SK-N-SH (cell line): ENCODE measurements around the gene HTRA3. TPM values are rescaled to one million over a fixed set of nuclear protein-coding genes. Genes with fewer than 3 reads are reported as not detected.

Experiments
- CTCF ChIA-PET: fragments of 300-600, 350-600 bp; formaldehyde crosslinking; extraction: SDS; loops from one replicate; lab custom pipeline; 2021; lab: Yijun Ruan, JAX
- POLR2A ChIA-PET: fragments of 350-600 bp; sonication (Branson Sonifier 250); formaldehyde crosslinking; extraction: SDS; loops from one replicate; lab custom pipeline; 2020; ENCODE audit warnings: antibody characterized with exemption, inconsistent platforms; lab: Yijun Ruan, JAX
- DNase-seq: peaks from one replicate; pipeline ENCODE4 v3.0.0; 2012
- H2AFZ ChIP-seq: fragments of 200-600 bp; sonication (generic); 2 replicates; pipeline ENCODE4 v1.8.1; 2016; ENCODE audit warnings: antibody characterized with exemption, mild to moderate bottlenecking, low read depth
- H3F3A ChIP-seq: fragments of 200-600 bp; sonication (generic); replicated peaks from 2 replicates; pipeline ENCODE3; 2016; ENCODE audit warnings: antibody characterized with exemption, mild to moderate bottlenecking; ENCODE audit not compliant: insufficient read depth
- H3K27ac ChIP-seq, 2 experiments: fragments of 200-500 bp in 1 of 2; fragments of 200-600 bp in 1 of 2; sonication (Bioruptor generic) in 1 of 2; sonication (generic), shearing (Covaris generic) in 1 of 2; 2 replicates each; pipeline versions ENCODE4 v1.5.1 to v1.6.1; 2014 to 2016; ENCODE audit warnings: low read depth in 2 of 2, inconsistent platforms in 1 of 2, low read length in 1 of 2, mild to moderate bottlenecking in 1 of 2, mixed read lengths in 1 of 2
- H3K27me3 ChIP-seq: fragments of 200-600 bp; sonication (generic), shearing (Covaris generic); 2 replicates; pipeline ENCODE4 v1.6.1; 2016; ENCODE audit warnings: mixed run types; ENCODE audit not compliant: insufficient read depth
- H3K36me3 ChIP-seq, 2 experiments: fragments of 200-500 bp in 1 of 2; fragments of 200-600 bp in 1 of 2; sonication (Bioruptor generic) in 1 of 2; sonication (generic) in 1 of 2; replicated peaks in 1 of 2; 2 replicates each; pipeline versions ENCODE3 to v1.5.1; 2014 to 2016; ENCODE audit warnings: low read length in 1 of 2, mild to moderate bottlenecking in 1 of 2; ENCODE audit not compliant: insufficient read depth in 2 of 2, control insufficient read depth in 1 of 2
- H3K4me1 ChIP-seq, 2 experiments: fragments of 200-500 bp in 1 of 2; fragments of 200-600 bp in 1 of 2; sonication (Bioruptor generic) in 1 of 2; sonication (generic), shearing (Covaris generic) in 1 of 2; 2 replicates each; pipeline versions ENCODE4 v1.5.1 to v1.6.1; 2014 to 2016; ENCODE audit warnings: low read depth in 1 of 2, low read length in 1 of 2, mixed run types in 1 of 2; ENCODE audit not compliant: insufficient read depth in 2 of 2, control insufficient read depth in 1 of 2
- H3K4me2 ChIP-seq: fragments of 200-600 bp; sonication (generic), shearing (Covaris generic); 2 replicates; pipeline ENCODE4 v1.6.1; 2017; ENCODE audit warnings: mixed run types
- H3K4me3 ChIP-seq, 2 experiments: fragments of 200-500 bp in 1 of 2; fragments of 200-600 bp in 1 of 2; sonication (Bioruptor generic) in 1 of 2; sonication (generic), shearing (Covaris generic) in 1 of 2; 2 replicates each; pipeline versions ENCODE4 v1.5.1 to v1.8.1; 2014 to 2016; ENCODE audit warnings: low read depth in 2 of 2, inconsistent platforms in 1 of 2, low read length in 1 of 2, mild to moderate bottlenecking in 1 of 2, mixed read lengths in 1 of 2, moderate library complexity in 1 of 2
- H3K79me2 ChIP-seq: fragments of 200-600 bp; sonication (generic); 2 replicates; pipeline ENCODE4 v1.8.1; 2017; ENCODE audit warnings: mild to moderate bottlenecking; ENCODE audit not compliant: insufficient read depth
- H3K9ac ChIP-seq: fragments of 200-600 bp; sonication (generic); 2 replicates; pipeline ENCODE4 v1.6.1; 2017; ENCODE audit warnings: mixed run types
- H3K9me2 ChIP-seq: fragments of 200-600 bp; sonication (generic); 2 replicates; pipeline ENCODE4 v1.6.1; 2017; ENCODE audit warnings: mixed run types
- H3K9me3 ChIP-seq: fragments of 200-600 bp; sonication (generic); 2 replicates; pipeline ENCODE4 v1.6.1; 2017; ENCODE audit warnings: mixed run types, mild to moderate bottlenecking, moderate library complexity
- H4K20me1 ChIP-seq: fragments of 200-600 bp; sonication (generic); 2 replicates; pipeline ENCODE4 v1.6.1; 2017; ENCODE audit warnings: mild to moderate bottlenecking, mixed run types; ENCODE audit not compliant: insufficient read depth
- CHD2 ChIP-seq: fragments of 150-350 bp; IDR thresholded peaks from 2 replicates; pipeline ENCODE4 v1.6.1; 2018; ENCODE audit warnings: low read length; ENCODE audit not compliant: partially characterized antibody
- CTCF ChIP-seq: fragments of 200-600 bp; sonication (generic); IDR thresholded peaks from 2 replicates; pipeline ENCODE4 v1.6.1; 2017; ENCODE audit warnings: antibody characterized with exemption, mild to moderate bottlenecking, moderate library complexity
- ELF1 ChIP-seq: IDR thresholded peaks from 2 replicates; pipeline ENCODE4 v1.4.0; 2012
- EP300 ChIP-seq, 2 experiments: IDR thresholded peaks; 2 replicates each; pipeline versions ENCODE4 v1.4.0 to v1.6.1; 2012; ENCODE audit warnings: borderline replicate concordance in 1 of 2, low read depth in 1 of 2, low read length in 1 of 2
- FOSL2 ChIP-seq: IDR thresholded peaks from 2 replicates; pipeline ENCODE4 v1.4.0; 2012; ENCODE audit warnings: low read depth, mild to moderate bottlenecking, moderate library complexity, borderline replicate concordance
- FOXJ3 ChIP-seq: sonication (generic); formaldehyde crosslinking; IDR thresholded peaks from 2 replicates; pipeline ENCODE4 v1.5.1; 2020; ENCODE audit warnings: mild to moderate bottlenecking, missing genetic modification reagents
- GABPA ChIP-seq: IDR thresholded peaks from 2 replicates; pipeline ENCODE4 v1.4.0; 2012; ENCODE audit warnings: low read depth, mild to moderate bottlenecking
- IRF3 ChIP-seq: fragments of 150-350 bp; IDR thresholded peaks from 2 replicates; pipeline ENCODE4 v1.6.1; 2016; ENCODE audit warnings: mild to moderate bottlenecking, low read depth, low read length
- MAX ChIP-seq: IDR thresholded peaks from 2 replicates; pipeline ENCODE4 v1.4.0; 2012; ENCODE audit warnings: low read depth
- MXI1 ChIP-seq: IDR thresholded peaks from 2 replicates; pipeline ENCODE4 v1.6.1; 2012; ENCODE audit warnings: mild to moderate bottlenecking, low read depth, low read length, improper control_type of control experiment
- NRF1 ChIP-seq: IDR thresholded peaks from 2 replicates; pipeline ENCODE4 v1.6.1; 2012; ENCODE audit warnings: low read depth, mild to moderate bottlenecking, low read length
- POLR2AphosphoS5 ChIP-seq: IDR thresholded peaks from 2 replicates; pipeline ENCODE4 v1.6.1; 2012; ENCODE audit warnings: low read depth, low read length
- REST ChIP-seq: IDR thresholded peaks from 2 replicates; pipeline ENCODE4 v1.6.1; 2012; ENCODE audit warnings: mild to moderate bottlenecking, low read depth, low read length, moderate library complexity
- SIN3A ChIP-seq: IDR thresholded peaks from 2 replicates; pipeline ENCODE4 v1.6.1; 2012; ENCODE audit warnings: low read depth, mild to moderate bottlenecking, low read length, moderate library complexity, borderline replicate concordance
- TCF12 ChIP-seq: IDR thresholded peaks from 2 replicates; pipeline ENCODE4 v1.4.0; 2012
- TEAD4 ChIP-seq: IDR thresholded peaks from 2 replicates; pipeline ENCODE4 v1.4.0; 2012; ENCODE audit warnings: mild to moderate bottlenecking, borderline replicate concordance; ENCODE audit not compliant: insufficient read depth
- USF1 ChIP-seq: IDR thresholded peaks from 2 replicates; pipeline ENCODE4 v1.4.0; 2012; ENCODE audit warnings: low read depth, borderline replicate concordance
- USF2 ChIP-seq: fragments of 150-350 bp; IDR thresholded peaks from 2 replicates; pipeline ENCODE4 v1.6.1; 2017; ENCODE audit warnings: antibody characterized with exemption, low read length, low read depth, borderline replicate concordance
- WGBS: methylation state at CpG from one replicate; pipeline ENCODE4 v1.1.6; 2017; ENCODE audit warnings: low lambda C conversion rate; 5-methylcytosine and 5-hydroxymethylcytosine counted together
- polyA plus RNA-seq, 3 experiments: library from polyadenylated mRNA; depleted of rRNA; stranded (reverse); fragments of >200 nt; gene quantifications; 2 replicates each; pipeline ENCODE4 v1.2.3, GENCODE V29; 2012

Gene HTRA3
- polyA plus RNA-seq, 1 of the 3 experiments (the other 2 are of a cell fraction), result 0.05 TPM

GRCh38 chr4:8293131-8293975 is 23.8 kb downstream of the HTRA3 start:
- Histone ChIP-seq H3K9me2 (no peaks in the 10 kb centered on the region), H2AFZ (no peak overlapping the region), H3K36me3 (no peaks in the 10 kb centered on the region), H4K20me1 (no peaks in the 10 kb centered on the region), H3K9ac (no peak overlapping the region), H3K4me1 (no peaks in the 10 kb centered on the region), H3F3A (no peaks in the 10 kb centered on the region), H3K27me3 (no peaks in the 10 kb centered on the region), H3K79me2 (no peaks in the 10 kb centered on the region), H3K4me2 (no peak overlapping the region), H3K27ac (no peak overlapping the region), H3K9me3 (no peaks in the 10 kb centered on the region), H3K4me3 (no peak overlapping the region)
- ChIA-PET POLR2A (no interaction called here), CTCF (interaction anchor here (1.0 to 1.9 kb wide), 4 partner anchors 51 to 109 kb away, joined by 3 to 5 read pairs (median 5); no protein-coding TSS in a partner anchor)
- TF ChIP-seq EP300 (IDR thresholded peaks at IDR 0.05; ENCODE audit: borderline replicate concordance in 1 of 2, low read depth in 1 of 2, low read length in 1 of 2), result no peak
- 57% methylated on average over 7 of the region's 11 CpGs for WGBS
- no peak for DNase-seq

- Histone ChIP-seq H3K27me3 (no peaks in the 10 kb centered on the region), H3K4me3 (no peak overlapping the region), H3K4me1 (no peaks in the 10 kb centered on the region), H3K4me2 (no peak overlapping the region), H3K9ac (no peak overlapping the region), H3K36me3 (no peaks in the 10 kb centered on the region), H3K9me3 (no peaks in the 10 kb centered on the region), H3K9me2 (no peaks in the 10 kb centered on the region), H2AFZ (no peak overlapping the region), H3K27ac (no peak overlapping the region), H4K20me1 (no peaks in the 10 kb centered on the region), H3K79me2 (no peaks in the 10 kb centered on the region), H3F3A (no peaks in the 10 kb centered on the region)
- CTCF ChIA-PET, result interaction anchor here (1.4 to 1.6 kb wide), 2 partner anchors 52 to 109 kb away, joined by 3 to 5 read pairs; no protein-coding TSS in a partner anchor
- POLR2A ChIA-PET, result no interaction called here
- no peak for DNase-seq
- WGBS, result 76% methylated on average over 8 of the region's 9 CpGs
- TF ChIP-seq GABPA (no peak), POLR2AphosphoS5 (no peak), FOSL2 (no peak), CTCF (no peak), CHD2 (no peak), TEAD4 (no peak), TCF12 (no peak), MXI1 (no peak), ELF1 (no peak), MAX (no peak), NRF1 (no peak), IRF3 (no peak), REST (no peak), SIN3A (no peak), USF1 (no peak), USF2 (no peak), FOXJ3 (no peak)
Measured at GRCh38 chr4:8294036-8294435, 24.5 kb downstream of the HTRA3 start.
